IPS-11a (cell line): Measurements from ENCODE around the gene VGLL2.
A peak's percentile ranks its signal among the peaks of the same experiment; 100 is the strongest.
"Not testable (repeated sequence)": the region's sequence is repeated elsewhere in the genome, so short reads cannot be mapped to it uniquely, and the experiment has no call there.

Source experiments
- H3K4me3 ChIP-seq: one replicate; pipeline ENCODE4 v1.5.1; 2013; ENCODE audit warnings: low read depth, low read length, control low read depth

The VGLL2 gene, protein sequence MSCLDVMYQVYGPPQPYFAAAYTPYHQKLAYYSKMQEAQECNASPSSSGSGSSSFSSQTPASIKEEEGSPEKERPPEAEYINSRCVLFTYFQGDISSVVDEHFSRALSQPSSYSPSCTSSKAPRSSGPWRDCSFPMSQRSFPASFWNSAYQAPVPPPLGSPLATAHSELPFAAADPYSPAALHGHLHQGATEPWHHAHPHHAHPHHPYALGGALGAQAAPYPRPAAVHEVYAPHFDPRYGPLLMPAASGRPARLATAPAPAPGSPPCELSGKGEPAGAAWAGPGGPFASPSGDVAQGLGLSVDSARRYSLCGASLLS

DNA sequence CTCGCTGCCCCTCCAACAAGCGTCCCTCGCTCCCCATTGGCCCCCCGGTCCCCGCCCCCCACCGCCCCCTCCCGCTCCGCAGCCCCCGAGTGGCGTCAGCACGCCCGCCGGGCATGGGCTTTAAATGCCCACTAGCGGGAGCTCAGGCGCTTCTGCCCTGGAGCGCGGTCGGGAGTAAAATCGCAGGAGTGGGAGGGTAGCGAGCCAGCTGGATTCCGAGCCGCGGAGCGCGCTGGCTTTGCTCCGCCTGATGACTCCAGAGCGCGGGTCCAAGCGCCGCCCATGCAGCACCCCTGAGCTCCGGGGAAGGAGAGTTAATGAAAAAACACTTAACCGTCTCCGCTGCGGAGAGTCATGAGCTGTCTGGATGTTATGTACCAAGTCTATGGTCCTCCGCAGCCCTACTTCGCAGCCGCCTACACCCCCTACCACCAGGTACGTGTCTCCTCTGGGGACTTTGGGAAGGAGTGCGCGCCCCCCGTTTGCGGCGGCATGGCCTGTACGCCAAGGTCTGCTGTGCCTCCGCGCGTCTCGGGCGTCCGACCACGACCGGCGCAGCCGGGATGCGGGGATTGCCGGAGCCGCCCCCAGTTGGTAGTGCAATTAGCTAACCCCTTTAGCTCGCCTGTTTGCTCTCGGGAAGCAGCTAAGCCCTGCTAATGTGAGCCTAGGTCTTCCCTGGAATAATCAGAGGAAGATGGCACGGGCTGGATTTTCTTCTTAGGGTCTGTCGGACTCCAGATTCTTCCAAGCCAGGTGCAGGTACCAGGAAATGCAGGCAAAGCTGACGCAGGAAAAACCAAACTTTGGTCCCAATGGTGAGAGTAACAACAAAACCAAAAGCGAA, at the start of gene VGLL2:
VGLL2 (plus strand) TSS at position 149 of the 847 bp plus-strand sequence; CDS start at position 355, 206 bp downstream.
- peak within 1 kb of the TSS; percentile 58 for H3K4me3 ChIP-seq

DNA sequence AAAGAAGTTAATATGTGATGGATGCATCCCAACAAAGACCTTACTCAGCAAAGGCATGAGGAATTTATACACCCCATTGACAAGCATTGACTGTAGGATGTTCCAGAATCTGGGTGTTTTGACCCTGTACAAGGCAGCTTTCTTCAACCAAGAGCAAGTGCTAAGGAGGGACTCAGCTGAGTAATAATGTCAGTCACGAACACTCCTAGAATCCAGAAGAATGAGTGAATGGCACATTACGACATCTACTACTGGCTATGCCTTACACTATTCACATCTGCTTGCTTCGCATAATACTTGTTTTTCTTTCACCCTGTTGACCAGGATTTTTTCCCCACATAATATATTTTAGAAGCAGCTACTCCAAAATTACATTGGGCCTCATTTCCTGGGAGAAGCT, 42.5 kb upstream of the VGLL2 start:
- no peak overlapping the region for H3K4me3 ChIP-seq

DNA sequence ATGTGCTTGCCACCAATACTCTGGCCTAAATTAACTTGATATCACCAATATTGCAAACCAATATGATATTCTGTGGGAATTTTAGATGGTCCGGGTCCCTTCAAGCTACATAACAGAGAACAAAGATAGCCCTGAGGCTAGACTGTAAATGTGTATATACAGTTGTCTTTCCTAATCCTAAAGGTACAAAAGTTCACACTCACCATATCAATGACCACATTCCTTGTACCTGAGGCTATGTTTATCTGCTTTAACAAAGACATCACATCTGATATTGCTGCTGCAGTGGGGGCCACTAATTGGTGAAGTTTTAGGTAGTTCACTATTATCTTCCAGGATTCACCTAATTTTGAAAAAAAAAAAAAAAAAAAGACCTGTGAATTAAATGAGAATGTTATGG, 38.6 kb upstream of the VGLL2 start:
- H3K4me3 ChIP-seq: no peak overlapping the region

DNA sequence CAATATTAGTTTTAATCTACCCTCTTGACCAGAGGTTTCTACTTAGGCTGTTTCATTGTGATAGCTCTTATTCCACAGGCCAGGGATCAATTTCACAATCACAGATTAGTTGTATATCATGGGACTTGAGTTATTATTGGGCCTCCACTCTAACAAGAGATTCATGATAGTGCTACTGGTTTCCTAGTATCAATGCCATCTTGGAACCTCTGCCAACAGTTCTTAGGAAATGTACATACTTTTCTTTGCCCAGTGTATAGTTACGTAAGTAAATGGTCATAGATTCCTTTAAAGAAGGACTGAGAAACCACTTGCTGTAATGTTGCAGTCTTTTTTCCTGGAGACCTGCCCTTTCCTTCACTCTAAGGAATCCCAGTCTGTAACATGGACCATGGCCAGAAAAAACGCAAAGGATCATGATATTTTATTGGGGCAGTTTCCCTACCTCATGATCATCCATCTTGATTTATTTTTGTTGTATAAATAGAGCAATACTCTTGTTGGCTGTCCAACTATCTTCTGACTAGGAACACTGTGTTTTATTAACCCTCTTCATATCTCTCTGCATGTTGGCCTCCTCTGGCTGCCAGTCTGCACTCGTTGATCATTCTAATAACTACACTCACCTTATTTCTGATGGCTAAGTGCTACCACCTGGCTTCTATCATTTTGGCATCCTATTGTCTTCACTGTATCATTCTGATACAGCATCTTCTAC, 38.0 kb upstream of the VGLL2 start:
- no peak overlapping the region for H3K4me3 ChIP-seq

DNA sequence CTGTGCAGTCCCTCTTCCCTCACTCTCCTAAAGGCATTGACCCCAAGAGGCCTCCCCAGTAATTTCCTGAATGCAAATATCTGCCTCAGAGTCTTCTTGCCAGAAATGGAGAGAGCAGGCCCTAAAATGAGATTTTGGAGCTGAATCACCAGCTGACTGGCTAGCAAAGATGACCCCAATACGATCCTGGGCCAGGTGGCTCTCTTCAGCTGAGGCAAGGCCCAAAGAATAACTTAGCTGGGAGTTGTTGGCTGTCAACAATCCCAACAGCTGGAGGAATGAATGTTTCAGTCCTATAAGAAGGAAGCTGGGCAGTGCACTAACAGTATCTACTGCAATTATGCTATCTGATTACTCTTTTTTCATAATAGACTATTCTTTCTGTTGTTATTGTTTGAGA, 37.2 kb upstream of the VGLL2 start:
- H3K4me3 ChIP-seq: no peak overlapping the region

DNA sequence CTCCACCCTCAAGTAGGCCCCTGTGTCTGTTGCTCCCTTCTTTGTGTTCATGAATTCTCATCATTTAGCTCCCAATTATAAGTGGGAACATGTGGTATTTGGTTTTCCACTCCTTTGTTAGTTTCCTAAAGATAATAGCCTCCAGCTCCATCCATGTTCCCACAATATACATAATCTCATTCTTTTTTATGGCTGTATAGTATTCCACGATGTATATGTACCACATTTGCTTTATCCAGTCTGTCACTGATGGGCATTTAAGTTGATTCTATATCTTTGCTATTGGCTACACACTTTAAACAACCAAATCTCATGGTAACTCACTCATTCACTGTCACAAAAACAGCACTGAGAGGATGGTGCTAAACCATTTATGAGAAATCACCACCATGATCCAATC, 35.5 kb upstream of the VGLL2 start:
- H3K4me3 ChIP-seq: no peak overlapping the region

DNA sequence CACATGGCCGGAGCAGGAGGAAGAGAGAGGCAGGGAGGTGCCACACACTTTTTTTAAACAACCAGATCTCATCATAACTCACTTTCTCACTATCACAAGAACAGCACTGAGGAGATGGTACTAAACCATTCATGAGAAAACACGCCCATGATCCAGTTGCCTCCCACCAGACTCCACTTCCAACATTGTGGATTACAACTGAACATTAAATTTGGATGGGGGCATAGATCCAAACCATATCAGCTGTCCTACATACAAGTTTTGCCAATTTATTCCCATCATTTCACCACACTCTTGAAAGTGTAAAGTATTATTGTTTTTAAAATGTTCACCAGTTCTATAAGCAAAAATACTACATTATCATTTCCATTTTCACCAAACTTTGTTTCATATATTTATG, 33.9 kb upstream of the VGLL2 start:
- H3K4me3 ChIP-seq: no peak overlapping the region

DNA sequence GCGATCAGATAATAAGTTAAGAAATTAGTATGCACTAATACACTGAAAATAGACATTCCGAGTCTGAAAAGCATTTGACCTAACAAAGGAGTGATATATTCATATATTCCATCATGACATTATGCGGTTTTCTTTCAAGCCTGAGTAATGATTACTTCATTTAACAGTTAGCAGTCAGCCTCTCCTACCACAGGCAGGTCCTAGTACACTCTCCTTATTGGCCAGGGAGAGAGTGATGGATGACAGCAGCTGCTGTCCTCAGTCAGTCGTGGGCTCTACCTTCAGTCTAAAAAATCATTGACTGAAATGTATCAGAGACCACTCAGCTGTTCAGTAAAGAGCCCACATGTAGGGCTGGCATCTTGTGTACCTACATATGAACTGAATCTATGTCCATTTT, 33.2 kb upstream of the VGLL2 start:
- no peak overlapping the region for H3K4me3 ChIP-seq

DNA sequence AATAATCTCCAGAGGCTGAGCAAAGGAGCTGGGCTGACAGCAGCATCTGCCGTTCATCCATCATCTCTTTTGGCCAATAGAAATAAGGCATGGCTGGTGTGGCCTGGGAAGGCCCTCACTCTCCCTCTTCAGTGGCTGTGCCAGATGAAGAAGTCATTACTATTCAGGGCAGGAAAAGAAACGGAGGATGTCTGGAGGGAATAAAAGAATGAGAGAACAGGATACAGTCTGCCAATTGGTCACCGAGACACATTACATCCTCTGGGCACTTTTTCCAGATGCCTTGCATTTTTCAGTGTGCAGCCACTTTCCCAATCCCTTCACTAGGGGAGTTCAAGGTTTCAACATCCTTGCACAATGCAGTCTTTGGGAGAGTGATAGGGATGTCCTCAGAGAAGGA, 32.2 kb upstream of the VGLL2 start:
- H3K4me3 ChIP-seq: no peak overlapping the region

DNA sequence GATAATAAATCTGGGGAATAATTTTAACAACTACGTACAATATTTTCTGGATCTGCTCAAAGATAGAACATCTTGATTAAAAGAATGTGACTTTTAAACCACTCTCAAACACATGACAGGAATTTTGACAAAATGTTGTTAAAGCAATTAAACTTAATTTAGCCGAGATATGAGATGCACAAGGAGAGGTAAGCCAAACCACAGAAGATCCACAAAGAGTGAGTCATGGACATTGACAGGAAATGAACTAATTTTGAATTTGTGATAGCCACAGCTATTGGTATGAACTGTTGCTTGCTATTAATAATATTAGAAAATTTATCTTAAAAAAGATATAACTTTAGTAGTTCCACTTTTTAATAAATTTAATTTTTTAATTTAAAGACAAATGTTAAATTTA, 27.8 kb upstream of the VGLL2 start:
- H3K4me3 ChIP-seq: no peak overlapping the region

DNA sequence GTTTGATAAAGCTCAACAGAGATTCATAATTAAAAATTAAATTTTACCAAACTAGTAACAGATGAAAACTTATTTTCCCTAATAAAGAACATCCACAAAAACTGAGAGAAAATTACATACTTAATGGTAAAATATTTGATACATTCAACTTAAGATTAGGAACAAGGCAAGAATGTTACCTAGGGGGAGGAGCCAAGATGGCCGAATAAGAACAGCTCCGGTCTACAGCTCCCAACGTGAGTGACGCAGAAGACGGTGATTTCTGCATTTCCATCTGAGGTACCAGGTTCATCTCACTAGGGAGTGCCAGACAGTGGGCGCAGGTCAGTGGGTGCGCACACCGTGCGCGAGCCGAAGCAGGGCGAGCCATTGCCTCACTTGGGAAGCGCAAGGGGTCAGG, 20.8 kb upstream of the VGLL2 start:
- H3K4me3 ChIP-seq: not testable (repeated sequence)

DNA sequence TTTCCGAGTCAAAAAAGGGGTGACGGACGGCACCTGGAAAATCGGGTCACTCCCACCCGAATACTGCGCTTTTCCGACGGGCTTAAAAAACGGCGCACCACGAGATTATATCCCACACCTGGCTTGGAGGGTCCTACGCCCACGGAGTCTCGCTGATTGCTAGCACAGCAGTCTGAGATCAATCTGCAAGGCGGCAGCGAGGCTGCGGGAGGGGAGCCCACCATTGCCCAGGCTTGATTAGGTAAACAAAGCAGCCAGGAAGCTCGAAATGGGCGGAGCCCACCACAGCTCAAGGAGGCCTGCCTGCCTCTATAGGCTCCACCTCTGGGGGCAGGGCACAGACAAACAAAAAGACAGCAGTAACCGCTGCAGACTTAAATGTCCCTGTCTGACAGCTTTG, 20.4 kb upstream of the VGLL2 start:
- H3K4me3 ChIP-seq: not testable (repeated sequence)

DNA sequence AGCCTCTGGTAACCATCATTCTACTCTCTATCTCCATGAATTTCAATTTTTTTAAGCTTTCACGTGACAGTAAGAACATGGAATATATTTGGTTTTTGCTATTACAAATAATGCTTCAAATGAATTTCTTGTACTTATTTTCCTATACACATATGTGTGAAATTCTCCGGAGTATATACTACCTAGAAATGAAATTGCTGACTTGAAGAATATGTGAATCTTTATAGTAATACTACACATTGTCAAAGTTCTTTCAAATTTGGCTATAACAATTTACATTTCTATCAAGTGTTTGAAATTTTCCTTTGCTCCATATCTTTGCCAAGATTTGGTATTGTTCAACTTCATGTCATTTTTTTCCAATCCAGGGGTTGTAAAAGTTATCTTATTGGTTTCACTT, 11.6 kb upstream of the VGLL2 start:
- H3K4me3 ChIP-seq: no peak overlapping the region

DNA sequence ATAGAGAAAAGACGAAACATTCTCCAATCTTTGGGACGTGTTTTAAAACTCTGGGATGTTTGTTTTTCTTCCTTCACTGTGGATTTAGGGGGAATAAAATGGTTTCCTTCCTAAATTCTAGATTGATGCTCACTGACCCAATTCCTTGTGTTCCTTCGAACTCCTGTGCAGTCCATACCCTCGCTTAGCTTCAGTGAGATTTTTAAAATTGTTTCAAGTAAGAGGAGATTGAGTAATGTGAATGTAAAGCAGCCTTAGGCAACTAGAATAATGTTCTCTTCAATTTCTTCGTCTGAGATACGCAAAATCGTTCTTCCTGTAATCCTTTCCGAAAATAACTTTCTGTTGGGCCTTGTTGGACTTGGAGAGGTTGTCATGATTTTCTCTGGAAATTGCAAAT, 2.6 kb upstream of the VGLL2 start:
- H3K4me3 ChIP-seq: no peak overlapping the region

DNA sequence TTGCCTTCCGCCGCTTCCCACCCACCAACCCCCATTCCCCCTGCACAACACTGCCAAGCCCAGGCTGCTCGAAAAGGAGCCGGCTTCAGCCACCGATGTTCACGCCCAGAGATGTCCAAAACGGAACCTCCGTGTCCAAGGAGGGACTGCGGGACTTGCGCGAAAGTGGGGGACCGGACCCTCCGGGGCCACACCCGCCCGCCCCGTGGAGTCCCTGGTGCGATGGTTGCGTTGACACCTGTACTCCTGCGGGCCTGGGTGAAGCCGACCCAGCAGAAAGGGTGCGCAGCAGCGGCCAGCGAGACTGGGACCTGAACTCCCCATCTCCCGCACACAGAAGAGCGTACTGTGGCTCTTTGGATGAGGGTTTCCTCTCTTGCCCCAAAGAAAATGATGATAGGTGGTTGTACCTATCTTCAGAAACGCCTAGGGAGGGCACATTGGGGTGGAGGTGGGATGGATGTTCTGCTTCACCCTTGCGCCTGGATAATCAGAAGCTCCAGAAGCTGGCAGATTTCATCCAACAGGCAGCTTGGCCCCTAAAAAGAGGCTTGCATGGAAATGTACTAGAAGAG, 1.9 kb upstream of the VGLL2 start:
- H3K4me3 ChIP-seq: no peak overlapping the region

DNA sequence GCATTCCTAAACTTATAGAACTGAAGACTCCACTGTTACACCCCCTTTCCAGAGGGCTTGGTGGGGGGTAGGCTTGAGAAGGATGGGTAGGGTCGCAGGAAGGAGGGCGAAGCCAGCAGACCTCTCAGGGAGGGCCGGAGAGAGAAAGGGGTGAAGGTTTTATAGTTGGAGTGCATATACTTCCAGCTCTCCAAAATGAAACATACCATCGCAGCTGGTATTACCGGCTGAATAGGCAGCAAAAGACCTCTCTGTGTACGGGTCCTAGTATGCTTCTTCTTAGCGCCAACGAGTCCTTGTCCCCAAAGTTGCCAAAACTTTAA, 1.0 kb upstream of the VGLL2 start:
- no peak overlapping the region for H3K4me3 ChIP-seq

DNA sequence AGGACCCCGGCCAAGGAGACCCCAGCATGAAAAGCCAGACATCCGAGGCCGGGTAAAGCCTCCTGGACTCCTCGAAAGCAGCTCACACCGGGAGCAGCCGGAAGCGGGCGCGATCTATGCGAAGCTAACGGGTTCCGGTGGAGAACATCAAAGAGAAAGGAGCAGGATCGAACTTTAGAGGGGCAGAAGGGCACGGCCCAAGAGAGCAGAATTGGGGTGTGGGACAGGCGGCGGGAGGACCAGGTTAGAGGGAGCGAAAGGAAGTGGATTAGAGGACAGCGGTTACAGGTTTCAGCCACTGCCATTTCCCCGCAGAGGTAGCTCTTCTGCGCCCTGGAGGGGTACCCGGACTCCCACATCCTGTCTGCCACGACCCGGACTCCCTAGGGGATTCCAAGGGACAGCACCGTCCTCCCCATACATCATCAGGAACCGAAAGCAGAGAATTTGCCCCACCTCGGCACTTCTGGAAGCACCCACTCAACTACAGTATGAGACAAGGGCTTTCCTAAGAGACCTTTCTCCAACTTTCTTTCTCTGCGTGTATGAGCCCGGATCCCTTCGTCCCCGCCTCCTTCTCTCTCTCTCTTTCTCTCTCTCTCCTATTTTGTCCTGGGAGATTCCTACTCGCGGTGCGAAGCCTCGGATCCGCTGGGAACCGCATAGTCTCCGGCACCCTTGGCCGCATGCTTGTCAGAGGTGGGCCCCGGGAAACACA, 507 bp upstream of the VGLL2 start:
- peak overlapping the region; percentile 40 for H3K4me3 ChIP-seq

DNA sequence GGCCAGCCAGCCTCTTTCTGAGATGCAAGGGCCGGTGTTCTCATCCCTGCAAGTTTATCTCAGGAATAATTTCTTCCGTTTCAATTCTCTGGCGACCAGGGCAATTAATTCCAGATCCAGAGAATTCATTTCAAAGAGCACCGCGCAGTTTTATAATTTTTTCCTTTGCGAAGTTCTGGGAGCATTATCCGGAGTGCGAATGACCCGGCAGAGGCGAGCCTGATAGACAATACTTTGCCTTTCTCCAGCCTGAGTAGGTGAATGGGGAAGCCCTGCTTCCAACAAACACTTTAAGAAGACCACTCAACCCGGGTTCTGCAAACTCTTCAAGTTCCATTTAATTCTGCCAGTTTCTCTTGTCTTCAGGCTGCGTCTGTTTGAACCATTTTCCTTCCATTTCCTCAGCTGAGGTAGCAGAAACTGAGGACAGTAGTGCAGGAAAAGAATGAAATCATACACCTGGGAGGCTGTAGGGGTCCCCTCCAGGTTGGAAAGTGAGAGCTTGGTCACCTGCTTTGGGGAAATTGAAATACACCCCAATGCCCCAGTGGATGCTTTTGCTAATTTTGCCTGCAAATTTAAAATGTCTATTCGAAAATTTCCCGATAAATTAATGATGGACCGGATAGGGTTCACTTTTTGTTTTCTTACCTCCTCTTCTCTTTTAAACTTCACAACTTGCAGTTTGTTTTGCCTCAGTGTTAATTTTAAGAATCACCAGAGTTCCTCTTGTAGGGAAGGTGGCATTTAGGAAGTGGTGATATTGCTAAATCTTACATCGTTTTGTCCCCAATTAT, 1.1 kb downstream of the VGLL2 start:
- H3K4me3 ChIP-seq: peak overlapping the region; percentile 58

DNA sequence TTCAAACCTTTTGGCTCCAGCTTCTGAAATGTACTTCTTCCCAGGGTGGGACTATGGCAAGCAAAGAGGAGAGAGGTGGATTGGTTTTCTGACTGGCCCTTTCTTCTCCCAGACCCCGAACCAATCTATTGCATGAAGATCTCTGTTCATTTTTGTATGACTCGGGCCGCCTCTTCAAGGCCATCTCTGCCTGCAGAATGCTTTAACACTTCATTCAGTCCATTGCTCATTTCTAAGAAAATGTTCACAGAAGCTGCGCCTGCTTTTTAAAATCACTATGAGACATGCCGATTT, 1.6 kb downstream of the VGLL2 start:
- H3K4me3 ChIP-seq: no peak overlapping the region

DNA sequence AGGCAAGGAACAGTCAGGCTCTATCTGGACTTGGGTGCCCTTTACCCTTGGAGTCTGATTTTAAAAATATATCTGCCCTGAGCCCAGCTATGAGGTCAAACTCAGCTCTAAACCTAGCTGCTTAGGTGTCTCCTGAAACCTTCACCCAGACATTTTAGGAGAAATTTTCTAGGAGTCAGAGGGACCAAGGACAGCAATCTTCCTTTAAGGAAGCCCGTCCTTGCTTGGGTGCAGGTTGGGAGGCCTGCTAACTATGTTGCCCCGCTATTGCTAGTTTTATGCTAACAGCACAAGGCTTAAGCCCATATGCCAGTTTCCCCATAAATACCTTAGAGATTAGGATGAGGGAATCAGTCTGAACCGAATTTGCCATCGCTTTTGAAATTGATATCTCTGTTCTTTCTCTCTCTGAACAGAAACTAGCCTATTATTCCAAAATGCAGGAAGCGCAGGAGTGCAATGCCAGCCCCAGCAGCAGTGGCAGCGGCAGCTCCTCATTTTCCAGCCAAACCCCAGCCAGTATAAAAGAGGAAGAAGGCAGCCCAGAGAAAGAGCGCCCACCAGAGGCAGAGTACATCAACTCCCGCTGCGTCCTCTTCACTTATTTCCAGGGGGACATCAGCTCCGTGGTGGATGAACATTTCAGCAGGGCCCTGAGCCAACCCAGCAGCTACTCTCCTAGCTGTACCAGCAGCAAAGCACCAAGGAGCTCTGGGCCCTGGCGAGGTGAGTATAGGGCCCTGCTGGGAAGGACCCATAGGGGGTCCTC, 2.6 kb downstream of the VGLL2 start:
- H3K4me3 ChIP-seq: no peak overlapping the region
